ENCODE data around the gene ARAF. TPM values are rescaled to one million over a fixed set of nuclear protein-coding genes. Genes with fewer than 3 reads are reported as not detected.

Gene ARAF
- polyA plus RNA-seq, 1 donor from 2014 or later: 25.0 TPM

- Histone ChIP-seq H3K36me3 (ENCODE audit: insufficient read depth, low read length) (no peaks in the 10 kb centered on the region), H3K9ac (ENCODE audit: low read length) (no peak overlapping the region), H3K27ac (ENCODE audit: low read length) (no peak overlapping the region), H3K79me2 (replicated peaks; ENCODE audit: insufficient read depth, low read length) (no peaks in the 10 kb centered on the region), H3K4me3 (ENCODE audit: low read length) (no peak overlapping the region), H3K4me2 (ENCODE audit: low read length) (no peak overlapping the region), H3K27me3 (ENCODE audit: insufficient read depth, low read depth, low read length) (no peaks in the 10 kb centered on the region), H2AFZ (ENCODE audit: low read depth, low read length) (no peak overlapping the region), H4K20me1 (ENCODE audit: insufficient read depth) (no peaks in the 10 kb centered on the region), H3K9me3 (ENCODE audit: low read length) (no peaks in the 10 kb centered on the region), H3F3A (ENCODE audit: insufficient read depth, low read length, poor library complexity, severe bottlenecking) (no peaks in the 10 kb centered on the region), H3K9me2 (ENCODE audit: insufficient read depth, low read length) (no peaks in the 10 kb centered on the region)
- no peak for TF ChIP-seq MXI1 (conservative IDR thresholded peaks at IDR 0.05; ENCODE audit: poor library complexity, severe bottlenecking)
These were observed 16.4 kb downstream of the ARAF start for GRCh38 chrX:47577424-47577823.

- Histone ChIP-seq H3K9me2 (ENCODE audit: insufficient read depth, low read length) (no peaks in the 10 kb centered on the region), H3K4me2 (ENCODE audit: low read length) (no peak overlapping the region), H2AFZ (ENCODE audit: low read depth, low read length) (no peak overlapping the region)
These were observed 16.9 kb downstream of the ARAF start for GRCh38 chrX:47577901-47578300.

More at GRCh38 chrX:47577901-47578300, 16.9 kb downstream of the ARAF start:
- Histone ChIP-seq H3K9me3 (ENCODE audit: low read length) (no peaks in the 10 kb centered on the region), H3K9ac (ENCODE audit: low read length) (no peak overlapping the region), H3K27ac (ENCODE audit: low read length) (no peak overlapping the region), H3K27me3 (ENCODE audit: insufficient read depth, low read depth, low read length) (no peaks in the 10 kb centered on the region), H3F3A (ENCODE audit: insufficient read depth, low read length, poor library complexity, severe bottlenecking) (no peaks in the 10 kb centered on the region), H3K36me3 (ENCODE audit: insufficient read depth, low read length) (no peaks in the 10 kb centered on the region), H4K20me1 (ENCODE audit: insufficient read depth) (no peaks in the 10 kb centered on the region), H3K79me2 (replicated peaks; ENCODE audit: insufficient read depth, low read length) (no peaks in the 10 kb centered on the region), H3K4me3 (ENCODE audit: low read length) (no peak overlapping the region)
- TF ChIP-seq POLR2AphosphoS5 (IDR thresholded peaks at IDR 0.05) (no peak), REST (IDR thresholded peaks at IDR 0.05; ENCODE audit: borderline replicate concordance) (no peak), EP300 (conservative IDR thresholded peaks at IDR 0.05; ENCODE audit: poor library complexity, severe bottlenecking) (no peak), SMC3 (conservative IDR thresholded peaks at IDR 0.05; ENCODE audit: poor library complexity) (no peak), MXI1 (conservative IDR thresholded peaks at IDR 0.05; ENCODE audit: poor library complexity, severe bottlenecking) (no peak), CTCF (IDR thresholded peaks at IDR 0.05; ENCODE audit: poor library complexity, severe bottlenecking) (no peak), RAD21 (conservative IDR thresholded peaks at IDR 0.05) (no peak), EZH2 (IDR thresholded peaks at IDR 0.05; ENCODE audit: borderline replicate concordance, insufficient read depth, low read length, poor library complexity, severe bottlenecking) (no peak), TAF1 (IDR thresholded peaks at IDR 0.05; ENCODE audit: low read depth) (no peak)

Measured in neural cell (in vitro differentiated cells).